Neural cell (in vitro differentiated cells): ENCODE results near the gene PTPRD. TPM values are rescaled to one million over a fixed set of nuclear protein-coding genes. Genes with fewer than 3 reads are reported as not detected.

Experiments used
- H2AFZ ChIP-seq: fragments of 200-600, 300-800 bp; sonication (generic), shearing (Covaris generic); 2 replicates; pipeline ENCODE4 v1.6.0; 2014; ENCODE audit warnings: low read depth, mild to moderate bottlenecking, antibody characterized with exemption, low read length, moderate library complexity
- H3F3A ChIP-seq: fragments of 200-600 bp; shearing (Covaris generic); 2 replicates; pipeline ENCODE4 v1.6.1; 2016; ENCODE audit warnings: mild to moderate bottlenecking, moderate library complexity, mixed read lengths, antibody characterized with exemption, low read length; ENCODE audit not compliant: insufficient read depth, poor library complexity, severe bottlenecking
- H3K27ac ChIP-seq: fragments of 200-600, 300-800 bp; sonication (generic), shearing (Covaris generic); 2 replicates; pipeline ENCODE4 v1.5.1; 2014; ENCODE audit warnings: mild to moderate bottlenecking, low read length, moderate library complexity
- H3K27me3 ChIP-seq: fragments of 300-800, 200-600 bp; sonication (generic), shearing (Covaris generic); 2 replicates; pipeline ENCODE4 v1.6.0; 2014; ENCODE audit warnings: mild to moderate bottlenecking, low read depth, low read length, moderate library complexity; ENCODE audit not compliant: insufficient read depth
- H3K36me3 ChIP-seq: fragments of 300-800, 200-600 bp; sonication (generic), shearing (Covaris generic); 2 replicates; pipeline ENCODE4 v1.5.1; 2014; ENCODE audit warnings: mild to moderate bottlenecking, antibody characterized with exemption, low read length, moderate library complexity; ENCODE audit not compliant: insufficient read depth
- H3K4me2 ChIP-seq: fragments of 300-800, 200-600 bp; sonication (generic), shearing (Covaris generic); 2 replicates; pipeline ENCODE4 v1.6.0; 2014; ENCODE audit warnings: mild to moderate bottlenecking, low read length
- H3K4me3 ChIP-seq: fragments of 300-800, 200-600 bp; sonication (generic), shearing (Covaris generic); 2 replicates; pipeline ENCODE4 v1.5.1; 2014; ENCODE audit warnings: mild to moderate bottlenecking, low read length, moderate library complexity
- H3K79me2 ChIP-seq: fragments of 200-600 bp; shearing (Covaris generic); replicated peaks from 2 replicates; pipeline ENCODE4 v1.6.0; 2014; ENCODE audit warnings: mild to moderate bottlenecking, low read length, moderate library complexity; ENCODE audit not compliant: insufficient read depth
- H3K9ac ChIP-seq: fragments of 300-800, 200-600 bp; sonication (generic), shearing (Covaris generic); 2 replicates; pipeline ENCODE4 v1.6.1; 2016; ENCODE audit warnings: mild to moderate bottlenecking, low read length, mixed read lengths
- H3K9me2 ChIP-seq: fragments of 200-600 bp; shearing (Covaris generic); 2 replicates; pipeline ENCODE4 v1.6.1; 2016; ENCODE audit warnings: mild to moderate bottlenecking, low read length, mixed read lengths; ENCODE audit not compliant: insufficient read depth
- H3K9me3 ChIP-seq: fragments of 200-600, 300-800 bp; sonication (generic), shearing (Covaris generic); 2 replicates; pipeline ENCODE4 v1.6.1; 2016; ENCODE audit warnings: mild to moderate bottlenecking, mixed run types, low read length, moderate library complexity, mixed read lengths
- H4K20me1 ChIP-seq: fragments of 200-600 bp; shearing (Covaris generic); 2 replicates; pipeline ENCODE4 v1.6.1; 2016; ENCODE audit warnings: mild to moderate bottlenecking, mixed run types; ENCODE audit not compliant: insufficient read depth
- CTCF ChIP-seq: fragments of 450-650 bp; IDR thresholded peaks from 2 replicates; pipeline ENCODE4 v1.5.1; 2014; ENCODE audit warnings: antibody characterized with exemption, mild to moderate bottlenecking, moderate library complexity; ENCODE audit not compliant: poor library complexity, severe bottlenecking
- EP300 ChIP-seq: fragments of 450-650 bp; conservative IDR thresholded peaks from 2 replicates; pipeline ENCODE4 v1.6.1; 2014; ENCODE audit warnings: antibody characterized with exemption, mild to moderate bottlenecking, moderate library complexity; ENCODE audit not compliant: poor library complexity, severe bottlenecking
- EZH2 ChIP-seq: fragments of 200-600, 300-800 bp; shearing (Covaris generic), sonication (generic); IDR thresholded peaks from 2 replicates; pipeline ENCODE4 v1.6.1; 2014; ENCODE audit warnings: antibody characterized with exemption, low read length, borderline replicate concordance, mild to moderate bottlenecking; ENCODE audit not compliant: insufficient read depth, poor library complexity, severe bottlenecking
- MXI1 ChIP-seq: fragments of 450-650 bp; conservative IDR thresholded peaks from 2 replicates; pipeline ENCODE4 v1.6.1; 2014; ENCODE audit warnings: antibody characterized with exemption, mild to moderate bottlenecking; ENCODE audit not compliant: poor library complexity, severe bottlenecking
- POLR2AphosphoS5 ChIP-seq: IDR thresholded peaks from 2 replicates; pipeline ENCODE4 v1.6.1; 2012
- RAD21 ChIP-seq: fragments of 450-650 bp; conservative IDR thresholded peaks from 2 replicates; pipeline ENCODE4 v1.6.1; 2014; ENCODE audit warnings: antibody characterized with exemption, mild to moderate bottlenecking, moderate library complexity
- REST ChIP-seq: IDR thresholded peaks from 2 replicates; pipeline ENCODE4 v1.6.1; 2012; ENCODE audit warnings: borderline replicate concordance
- TAF1 ChIP-seq: IDR thresholded peaks from 2 replicates; pipeline ENCODE4 v1.6.1; 2012; ENCODE audit warnings: low read depth
- polyA plus RNA-seq: library from polyadenylated mRNA; depleted of rRNA; stranded (reverse); fragments of >200 nt; gene quantifications from 2 replicates; pipeline ENCODE4 v1.2.3, GENCODE V29; 2014

The PTPRD gene
- polyA plus RNA-seq, 1 donor from 2014 or later: 143 TPM

GRCh38 chr9:9847750-9848149 is 765.1 kb downstream of the PTPRD start:
- Histone ChIP-seq H3F3A (no peaks in the 10 kb centered on the region), H2AFZ (no peak overlapping the region), H3K9me3 (no peaks in the 10 kb centered on the region), H3K9ac (no peak overlapping the region), H3K79me2 (no peaks in the 10 kb centered on the region), H3K4me3 (no peak overlapping the region), H3K4me2 (no peak overlapping the region), H3K27me3 (no peaks in the 10 kb centered on the region), H3K27ac (no peak overlapping the region), H3K9me2 (no peaks in the 10 kb centered on the region), H3K36me3 (no peaks in the 10 kb centered on the region), H4K20me1 (no peaks in the 10 kb centered on the region)
- TF ChIP-seq EZH2 (no peak), EP300 (no peak), TAF1 (no peak), RAD21 (no peak), REST (no peak), CTCF (no peak), POLR2AphosphoS5 (no peak), MXI1 (no peak)

- Histone ChIP-seq H3K4me2 (no peak overlapping the region), H3K36me3 (no peaks in the 10 kb centered on the region), H4K20me1 (no peaks in the 10 kb centered on the region), H2AFZ (no peak overlapping the region), H3K9me2 (no peaks in the 10 kb centered on the region), H3K4me3 (no peak overlapping the region), H3K27me3 (no peaks in the 10 kb centered on the region), H3K9ac (no peak overlapping the region), H3K79me2 (no peaks in the 10 kb centered on the region), H3F3A (no peaks in the 10 kb centered on the region), H3K9me3 (no peaks in the 10 kb centered on the region), H3K27ac (no peak overlapping the region)
- TF ChIP-seq TAF1 (no peak), POLR2AphosphoS5 (no peak), CTCF (no peak)
Measured at GRCh38 chr9:9846557-9846956, 766.2 kb downstream of the PTPRD start.
